HEK293 (cell line): Measurements from ENCODE around the gene TST.

Experiments
- HOXA7 ChIP-seq: sonication (generic); formaldehyde crosslinking; IDR thresholded peaks from 2 replicates; pipeline ENCODE4 v1.8.1; 2022; ENCODE audit warnings: missing genetic modification reagents, borderline replicate concordance
- SALL2 ChIP-seq: fragments of 450-650 bp; formaldehyde crosslinking; IDR thresholded peaks from 2 replicates; pipeline ENCODE4 v1.5.0; 2017; ENCODE audit warnings: missing biosample characterization, mild to moderate bottlenecking, missing genetic modification characterization, borderline replicate concordance
- YY1 ChIP-seq: fragments of 450-650 bp; formaldehyde crosslinking; IDR thresholded peaks from 2 replicates; pipeline ENCODE4 v1.5.1; 2018; ENCODE audit warnings: missing biosample characterization, missing genetic modification characterization
- ZBTB20 ChIP-seq: fragments of 450-650 bp; formaldehyde crosslinking; IDR thresholded peaks from 2 replicates; pipeline ENCODE4 v1.5.1; 2016; ENCODE audit warnings: missing biosample characterization, missing genetic modification characterization
- ZNF138 ChIP-seq: fragments of 450-650 bp; formaldehyde crosslinking; IDR thresholded peaks from 2 replicates; pipeline ENCODE4 v1.5.1; 2016; ENCODE audit warnings: missing biosample characterization, missing genetic modification characterization, borderline replicate concordance
- ZNF274 ChIP-seq, 2 experiments: fragments of 200-500 bp in 1 of 2; fragments of 450-650 bp in 1 of 2; sonication (Bioruptor generic) in 1 of 2; formaldehyde crosslinking in 1 of 2; IDR thresholded peaks; 2 replicates each; pipeline versions ENCODE4 v1.5.1 to v1.6.1; 2014 to 2016; ENCODE audit warnings: borderline replicate concordance in 1 of 2, inconsistent platforms in 1 of 2, low read length in 1 of 2, missing biosample characterization in 1 of 2, missing genetic modification characterization in 1 of 2
- ZNF785 ChIP-seq: fragments of 450-650 bp; formaldehyde crosslinking; IDR thresholded peaks from 2 replicates; pipeline ENCODE4 v1.5.1; 2016; ENCODE audit warnings: missing biosample characterization, missing genetic modification characterization
- ZXDB ChIP-seq: fragments of 450-650 bp; formaldehyde crosslinking; IDR thresholded peaks from 2 replicates; pipeline ENCODE4 v1.5.1; 2016; ENCODE audit warnings: missing biosample characterization, missing genetic modification characterization
- TF ChIP-seq, protein P1 (sequence below): fragments of 450-650 bp; IDR thresholded peaks from 2 replicates; pipeline ENCODE4 v1.5.1; 2018; ENCODE audit warnings: missing biosample characterization, mild to moderate bottlenecking, missing genetic modification characterization
- TF ChIP-seq, protein P2 (sequence below): fragments of 450-650 bp; formaldehyde crosslinking; IDR thresholded peaks from 2 replicates; pipeline ENCODE4 v1.5.1; 2016; ENCODE audit warnings: missing biosample characterization, missing genetic modification characterization
- TF ChIP-seq, protein P3 (sequence below): fragments of 450-650 bp; formaldehyde crosslinking; IDR thresholded peaks from 2 replicates; pipeline ENCODE4 v1.5.1; 2016; ENCODE audit warnings: missing biosample characterization, missing genetic modification characterization
- TF ChIP-seq, protein P4 (sequence below): fragments of 450-650 bp; formaldehyde crosslinking; IDR thresholded peaks from 2 replicates; pipeline ENCODE4 v1.5.1; 2016; ENCODE audit warnings: missing biosample characterization, missing genetic modification characterization, low read depth
- TF ChIP-seq, protein P5 (sequence below): fragments of 450-650 bp; formaldehyde crosslinking; IDR thresholded peaks from 2 replicates; pipeline ENCODE4 v1.5.1; 2016; ENCODE audit warnings: missing biosample characterization, missing genetic modification characterization

DNA sequence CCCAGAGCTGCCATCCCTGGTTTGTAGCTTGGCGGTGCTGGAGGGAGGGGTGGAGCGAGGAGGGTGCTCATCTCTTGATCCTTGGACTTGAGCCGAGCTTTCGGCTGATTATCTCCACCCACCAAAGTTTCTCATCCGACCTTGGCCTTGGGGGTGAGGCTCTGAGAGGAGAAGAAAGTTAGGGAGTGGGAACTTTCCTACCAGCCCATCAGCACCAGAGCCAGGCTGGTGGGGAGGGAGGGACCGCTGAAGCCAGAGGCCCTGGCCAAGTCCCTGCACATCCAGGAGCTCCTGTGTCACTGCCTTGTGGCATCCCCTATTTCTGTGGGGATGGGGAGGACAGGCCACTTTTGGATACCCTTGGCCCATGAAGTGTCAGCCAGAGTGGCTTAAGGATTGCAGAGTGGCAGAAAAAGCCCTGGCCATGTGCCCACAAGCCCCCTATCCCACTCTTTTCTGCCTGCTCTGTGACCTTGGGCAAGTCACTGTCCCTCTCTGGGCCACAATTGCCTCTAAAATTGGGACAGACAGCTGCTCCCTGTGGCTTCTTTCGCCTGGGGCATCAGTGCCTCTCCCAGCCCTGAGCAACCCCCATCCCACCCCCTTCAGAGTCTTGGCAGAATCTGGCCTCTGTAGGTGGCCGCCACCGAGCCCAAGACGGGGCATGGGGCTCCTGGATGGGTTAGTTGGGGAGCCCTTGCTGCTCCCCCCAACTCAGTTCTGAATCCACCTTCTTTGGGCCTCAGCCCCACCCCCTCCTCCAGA lies 42.5 kb upstream of the TST start:
- TF ChIP-seq, protein P1, sequence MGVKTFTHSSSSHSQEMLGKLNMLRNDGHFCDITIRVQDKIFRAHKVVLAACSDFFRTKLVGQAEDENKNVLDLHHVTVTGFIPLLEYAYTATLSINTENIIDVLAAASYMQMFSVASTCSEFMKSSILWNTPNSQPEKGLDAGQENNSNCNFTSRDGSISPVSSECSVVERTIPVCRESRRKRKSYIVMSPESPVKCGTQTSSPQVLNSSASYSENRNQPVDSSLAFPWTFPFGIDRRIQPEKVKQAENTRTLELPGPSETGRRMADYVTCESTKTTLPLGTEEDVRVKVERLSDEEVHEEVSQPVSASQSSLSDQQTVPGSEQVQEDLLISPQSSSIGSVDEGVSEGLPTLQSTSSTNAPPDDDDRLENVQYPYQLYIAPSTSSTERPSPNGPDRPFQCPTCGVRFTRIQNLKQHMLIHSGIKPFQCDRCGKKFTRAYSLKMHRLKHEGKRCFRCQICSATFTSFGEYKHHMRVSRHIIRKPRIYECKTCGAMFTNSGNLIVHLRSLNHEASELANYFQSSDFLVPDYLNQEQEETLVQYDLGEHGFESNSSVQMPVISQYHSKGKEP (tag by site-specific recombination), result no peak
- TF ChIP-seq, protein P2, sequence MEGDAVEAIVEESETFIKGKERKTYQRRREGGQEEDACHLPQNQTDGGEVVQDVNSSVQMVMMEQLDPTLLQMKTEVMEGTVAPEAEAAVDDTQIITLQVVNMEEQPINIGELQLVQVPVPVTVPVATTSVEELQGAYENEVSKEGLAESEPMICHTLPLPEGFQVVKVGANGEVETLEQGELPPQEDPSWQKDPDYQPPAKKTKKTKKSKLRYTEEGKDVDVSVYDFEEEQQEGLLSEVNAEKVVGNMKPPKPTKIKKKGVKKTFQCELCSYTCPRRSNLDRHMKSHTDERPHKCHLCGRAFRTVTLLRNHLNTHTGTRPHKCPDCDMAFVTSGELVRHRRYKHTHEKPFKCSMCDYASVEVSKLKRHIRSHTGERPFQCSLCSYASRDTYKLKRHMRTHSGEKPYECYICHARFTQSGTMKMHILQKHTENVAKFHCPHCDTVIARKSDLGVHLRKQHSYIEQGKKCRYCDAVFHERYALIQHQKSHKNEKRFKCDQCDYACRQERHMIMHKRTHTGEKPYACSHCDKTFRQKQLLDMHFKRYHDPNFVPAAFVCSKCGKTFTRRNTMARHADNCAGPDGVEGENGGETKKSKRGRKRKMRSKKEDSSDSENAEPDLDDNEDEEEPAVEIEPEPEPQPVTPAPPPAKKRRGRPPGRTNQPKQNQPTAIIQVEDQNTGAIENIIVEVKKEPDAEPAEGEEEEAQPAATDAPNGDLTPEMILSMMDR (tag by site-specific recombination), result no peak
- TF ChIP-seq ZNF274 (IDR thresholded peaks at IDR 0.05; ENCODE audit: low read length) (no peak), ZNF274 (tag by site-specific recombination; IDR thresholded peaks at IDR 0.05; ENCODE audit: borderline replicate concordance) (no peak), YY1 (no peak), ZNF138 (tag by site-specific recombination) (no peak), ZXDB (tag by site-specific recombination) (no peak), SALL2 (no peak), HOXA7 (CRISPR knock-in tag) (no peak), ZNF785 (no peak), ZBTB20 (tag by site-specific recombination) (no peak)
- TF ChIP-seq, protein P3, sequence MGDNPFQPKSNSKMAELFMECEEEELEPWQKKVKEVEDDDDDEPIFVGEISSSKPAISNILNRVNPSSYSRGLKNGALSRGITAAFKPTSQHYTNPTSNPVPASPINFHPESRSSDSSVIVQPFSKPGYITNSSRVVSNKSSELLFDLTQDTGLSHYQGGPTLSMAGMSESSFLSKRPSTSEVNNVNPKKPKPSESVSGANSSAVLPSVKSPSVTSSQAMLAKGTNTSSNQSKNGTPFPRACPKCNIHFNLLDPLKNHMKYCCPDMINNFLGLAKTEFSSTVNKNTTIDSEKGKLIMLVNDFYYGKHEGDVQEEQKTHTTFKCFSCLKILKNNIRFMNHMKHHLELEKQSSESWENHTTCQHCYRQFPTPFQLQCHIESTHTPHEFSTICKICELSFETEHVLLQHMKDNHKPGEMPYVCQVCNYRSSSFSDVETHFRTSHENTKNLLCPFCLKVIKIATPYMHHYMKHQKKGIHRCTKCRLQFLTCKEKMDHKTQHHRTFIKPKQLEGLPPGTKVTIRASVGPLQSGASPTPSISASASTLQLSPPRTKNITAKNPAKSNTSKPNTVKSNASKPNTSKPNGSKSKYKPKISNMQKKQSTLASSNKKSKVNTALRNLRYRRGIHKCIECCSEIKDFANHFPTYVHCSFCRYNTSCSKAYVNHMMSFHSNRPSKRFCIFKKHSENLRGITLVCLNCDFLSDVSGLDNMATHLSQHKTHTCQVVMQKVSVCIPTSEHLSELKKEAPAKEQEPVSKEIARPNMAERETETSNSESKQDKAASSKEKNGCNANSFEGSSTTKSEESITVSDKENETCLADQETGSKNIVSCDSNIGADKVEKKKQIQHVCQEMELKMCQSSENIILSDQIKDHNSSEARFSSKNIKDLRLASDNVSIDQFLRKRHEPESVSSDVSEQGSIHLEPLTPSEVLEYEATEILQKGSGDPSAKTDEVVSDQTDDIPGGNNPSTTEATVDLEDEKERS (tag by site-specific recombination), result no peak
- TF ChIP-seq, protein P4, sequence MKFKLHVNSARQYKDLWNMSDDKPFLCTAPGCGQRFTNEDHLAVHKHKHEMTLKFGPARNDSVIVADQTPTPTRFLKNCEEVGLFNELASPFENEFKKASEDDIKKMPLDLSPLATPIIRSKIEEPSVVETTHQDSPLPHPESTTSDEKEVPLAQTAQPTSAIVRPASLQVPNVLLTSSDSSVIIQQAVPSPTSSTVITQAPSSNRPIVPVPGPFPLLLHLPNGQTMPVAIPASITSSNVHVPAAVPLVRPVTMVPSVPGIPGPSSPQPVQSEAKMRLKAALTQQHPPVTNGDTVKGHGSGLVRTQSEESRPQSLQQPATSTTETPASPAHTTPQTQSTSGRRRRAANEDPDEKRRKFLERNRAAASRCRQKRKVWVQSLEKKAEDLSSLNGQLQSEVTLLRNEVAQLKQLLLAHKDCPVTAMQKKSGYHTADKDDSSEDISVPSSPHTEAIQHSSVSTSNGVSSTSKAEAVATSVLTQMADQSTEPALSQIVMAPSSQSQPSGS (tag by site-specific recombination), result no peak
- TF ChIP-seq, protein P5, sequence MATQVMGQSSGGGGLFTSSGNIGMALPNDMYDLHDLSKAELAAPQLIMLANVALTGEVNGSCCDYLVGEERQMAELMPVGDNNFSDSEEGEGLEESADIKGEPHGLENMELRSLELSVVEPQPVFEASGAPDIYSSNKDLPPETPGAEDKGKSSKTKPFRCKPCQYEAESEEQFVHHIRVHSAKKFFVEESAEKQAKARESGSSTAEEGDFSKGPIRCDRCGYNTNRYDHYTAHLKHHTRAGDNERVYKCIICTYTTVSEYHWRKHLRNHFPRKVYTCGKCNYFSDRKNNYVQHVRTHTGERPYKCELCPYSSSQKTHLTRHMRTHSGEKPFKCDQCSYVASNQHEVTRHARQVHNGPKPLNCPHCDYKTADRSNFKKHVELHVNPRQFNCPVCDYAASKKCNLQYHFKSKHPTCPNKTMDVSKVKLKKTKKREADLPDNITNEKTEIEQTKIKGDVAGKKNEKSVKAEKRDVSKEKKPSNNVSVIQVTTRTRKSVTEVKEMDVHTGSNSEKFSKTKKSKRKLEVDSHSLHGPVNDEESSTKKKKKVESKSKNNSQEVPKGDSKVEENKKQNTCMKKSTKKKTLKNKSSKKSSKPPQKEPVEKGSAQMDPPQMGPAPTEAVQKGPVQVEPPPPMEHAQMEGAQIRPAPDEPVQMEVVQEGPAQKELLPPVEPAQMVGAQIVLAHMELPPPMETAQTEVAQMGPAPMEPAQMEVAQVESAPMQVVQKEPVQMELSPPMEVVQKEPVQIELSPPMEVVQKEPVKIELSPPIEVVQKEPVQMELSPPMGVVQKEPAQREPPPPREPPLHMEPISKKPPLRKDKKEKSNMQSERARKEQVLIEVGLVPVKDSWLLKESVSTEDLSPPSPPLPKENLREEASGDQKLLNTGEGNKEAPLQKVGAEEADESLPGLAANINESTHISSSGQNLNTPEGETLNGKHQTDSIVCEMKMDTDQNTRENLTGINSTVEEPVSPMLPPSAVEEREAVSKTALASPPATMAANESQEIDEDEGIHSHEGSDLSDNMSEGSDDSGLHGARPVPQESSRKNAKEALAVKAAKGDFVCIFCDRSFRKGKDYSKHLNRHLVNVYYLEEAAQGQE (tag by site-specific recombination), result no peak
